ENCODE data around the gene P4HB. TPM values are rescaled to one million over a fixed set of nuclear protein-coding genes. Genes with fewer than 3 reads are reported as not detected.
A peak's percentile ranks its signal among the peaks of the same experiment; 100 is the strongest.

The P4HB gene
- total and polyA plus RNA-seq, 10 of the 15 experiments (the other 5 are each of a cell fraction or from before 2014, with no cell fraction given) = 4.7 to 549 (median 361) TPM

- Histone ChIP-seq H4K20me1 (ENCODE audit: control insufficient read depth, insufficient read depth) (0 out of 2 replicates have a peak, but pooled peaks cover 3% of the 10 kb centered on the region), H2AFZ (ENCODE audit: control insufficient read depth, low read depth, low read length) (no peak overlapping the region), H3K27ac (ENCODE audit: control insufficient read depth, insufficient read depth) (no peak overlapping the region), H3K79me2 (ENCODE audit: control insufficient read depth, insufficient read depth, low read length) (peaks cover 74% of the 10 kb centered on the region), H3K9me3 (replicated peaks; ENCODE audit: control insufficient read depth, insufficient read depth, low read length) (no peaks in the 10 kb centered on the region), H3K4me3 (no peak overlapping the region), H3K27me3 (replicated peaks in 1 of 2; ENCODE audit: control insufficient read depth in 2 of 2, insufficient read depth in 2 of 2, low read length in 1 of 2) (no peaks in the 10 kb centered on the region), H3K4me2 (ENCODE audit: control insufficient read depth, insufficient read depth) (no peak overlapping the region), H3K9ac (ENCODE audit: control insufficient read depth, insufficient read depth, low read length) (no peak overlapping the region), H3K4me1 (ENCODE audit: control insufficient read depth, insufficient read depth, low read length) (peaks cover 13% of the 10 kb centered on the region), H3K36me3 (ENCODE audit: control insufficient read depth in 2 of 2, insufficient read depth in 2 of 2, low read length in 1 of 2) (peaks cover 11 to 24% of the 10 kb centered on the region in 2 experiments; a peak in 3 of 4 replicates)
- no TSS peak for BruUV-seq (replicated peaks)
- 83% methylated on average over 18 of the region's 18 CpGs for WGBS (ENCODE audit: insufficient coverage, insufficient replicate concordance, low lambda C conversion rate, missing lambda C conversion rate)
- peak; percentile 69 for TF ChIP-seq POLR2A (IDR thresholded peaks at IDR 0.05; ENCODE audit: low read depth, low read length)
- TF ChIP-seq LARP7 (IDR thresholded peaks at IDR 0.05) = no peak
- no peak for TF ChIP-seq RELA (IDR thresholded peaks at IDR 0.05; ENCODE audit: borderline replicate concordance, partially characterized antibody)
- TF ChIP-seq PBX3 (IDR thresholded peaks at IDR 0.05; ENCODE audit: insufficient replicate concordance, low read depth, low read length) = peak; percentile 13
- no peak for TF ChIP-seq EP300 (IDR thresholded peaks at IDR 0.05; ENCODE audit: borderline replicate concordance in 1 of 2, control insufficient read depth in 1 of 2, low read depth in 2 of 2, low read length in 2 of 2)
- peak; percentile 92; the same call in 1 of the 2 replicates for TF ChIP-seq MTA3 (IDR thresholded peaks at IDR 0.05; ENCODE audit: borderline replicate concordance, low read length)
- TF ChIP-seq BRCA1 (IDR thresholded peaks at IDR 0.05; ENCODE audit: low read depth, low read length) = no peak
- TF ChIP-seq ZBED1 (IDR thresholded peaks at IDR 0.05; ENCODE audit: borderline replicate concordance) = 0 out of 2 replicates have a peak, but pooled peaks have one; percentile 1
- TF ChIP-seq HDAC6 (IDR thresholded peaks at IDR 0.05; ENCODE audit: unreplicated experiment) = no peak
- peak; percentile 56 for TF ChIP-seq ATF2 (IDR thresholded peaks at IDR 0.05; ENCODE audit: low read length)
- TF ChIP-seq BCL3 (IDR thresholded peaks at IDR 0.05; ENCODE audit: borderline replicate concordance, insufficient read depth, low read depth, low read length, poor library complexity, severe bottlenecking) = peak; percentile 15
- no peak for TF ChIP-seq USF1 (IDR thresholded peaks at IDR 0.05; ENCODE audit: borderline replicate concordance, extremely low read length, insufficient read depth, low read depth, low read length)
- TF ChIP-seq POLR2AphosphoS5 (IDR thresholded peaks at IDR 0.05; ENCODE audit: low read length) = peak; percentile 86
- intact Hi-C loops (cut with micrococcal nuclease; ENCODE audit: unreplicated experiment) (no loop called here), in situ Hi-C loops (cut with MboI) (no loop called here)
- POLR2A ChIA-PET = interaction anchor here (0.6 to 1.4 kb wide), 2 partner anchors 33 to 103 kb away, joined by 3 to 5 read pairs; partner anchors contain the start of gene MCRIP1
- DNase-seq (ENCODE audit: low read depth, low spot score) = no peak
- CTCF ChIA-PET = interaction anchor here (0.9 to 1.0 kb wide), 3 partner anchors 9 to 130 kb away, joined by 3 read pairs; no protein-coding TSS in a partner anchor
- RAD21 ChIA-PET (ENCODE audit: unreplicated experiment) = interaction anchor here (0.6 kb wide), 1 partner anchor 17 kb away, joined by 3 read pairs; no protein-coding TSS in a partner anchor
- ATAC-seq = no peak
- no peak for FAIRE-seq
- SMC1A ChIA-PET (ENCODE audit: uncharacterized antibody, unreplicated experiment) = no interaction called here
Observed at GRCh38 chr17:81865733-81866439, 5.6 kb upstream of the P4HB start.
